Brain pericyte (primary cell): ENCODE measurements around the gene SHLD1.

ENCODE experiments used
- DNase-seq: peaks from one replicate; pipeline ENCODE4 v3.0.0-alpha.2; 2012; ENCODE audit warnings: low read depth, low spot score

SHLD1 gene

GRCh38 chr20:5888041-5888440 lies 137.8 kb downstream of the SHLD1 start:
- DNase-seq, result no peak

GRCh38 chr20:5890773-5891441 lies 140.7 kb downstream of the SHLD1 start:
- no peak for DNase-seq

- no peak for DNase-seq
Measured at GRCh38 chr20:5893052-5893451, 142.9 kb downstream of the SHLD1 start.

GRCh38 chr20:5893621-5894020 lies 143.4 kb downstream of the SHLD1 start:
- no peak for DNase-seq

- no peak for DNase-seq
Measured at GRCh38 chr20:5895626-5896025, 145.4 kb downstream of the SHLD1 start.

- DNase-seq, result no peak
Measured at GRCh38 chr20:5899444-5899843, 149.2 kb downstream of the SHLD1 start.

GRCh38 chr20:5900908-5901307 lies 150.7 kb downstream of the SHLD1 start:
- no peak for DNase-seq

- no peak for DNase-seq
Measured at GRCh38 chr20:5908981-5909380, 158.8 kb downstream of the SHLD1 start.

GRCh38 chr20:5910186-5910585 lies 160.0 kb downstream of the SHLD1 start:
- DNase-seq, result no peak

- DNase-seq, result no peak
Measured at GRCh38 chr20:5913166-5913565, 163.0 kb downstream of the SHLD1 start.
